Activated CD4-positive, alpha-beta T cell treated with anti-CD3 and anti-CD28 coated beads, Interleukin-2, amount 50 U/mL, for 4 hours (primary cell): ENCODE results near the gene FBXO46.

Experiments
- DNase-seq, 2 experiments: peaks; one replicate each; pipeline ENCODE4 v3.0.0-alpha.2; 2020

The FBXO46 gene

DNA sequence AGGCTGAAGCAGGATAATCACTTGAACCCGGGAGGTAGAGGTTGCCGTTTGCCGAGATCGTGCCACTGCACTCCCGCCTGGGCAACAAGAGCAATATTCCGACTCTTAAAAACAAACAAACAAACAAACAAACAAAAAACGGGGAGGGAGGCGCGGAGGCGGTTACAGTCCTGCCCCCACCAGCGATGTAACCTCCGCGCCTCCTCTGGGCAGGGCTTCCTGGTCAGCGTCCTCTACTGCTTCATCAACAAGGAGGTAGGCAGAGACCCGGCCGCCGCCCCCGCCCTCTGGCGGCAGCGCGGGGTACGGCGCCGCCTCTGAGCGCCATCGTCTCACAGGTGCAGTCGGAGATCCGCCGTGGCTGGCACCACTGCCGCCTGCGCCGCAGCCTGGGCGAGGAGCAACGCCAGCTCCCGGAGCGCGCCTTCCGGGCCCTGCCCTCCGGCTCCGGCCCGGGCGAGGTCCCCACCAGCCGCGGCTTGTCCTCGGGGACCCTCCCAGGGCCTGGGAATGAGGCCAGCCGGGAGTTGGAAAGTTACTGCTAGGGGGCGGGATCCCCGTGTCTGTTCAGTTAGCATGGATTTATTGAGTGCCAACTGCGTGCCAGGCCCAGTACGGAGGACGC lies 49.2 kb downstream of the FBXO46 start:
- DNase-seq: peak; percentile 76 to 79

GRCh38 chr19:45677351-45678230 lies 53.1 kb downstream of the FBXO46 start:
- peak; percentile 86 for DNase-seq

DNA sequence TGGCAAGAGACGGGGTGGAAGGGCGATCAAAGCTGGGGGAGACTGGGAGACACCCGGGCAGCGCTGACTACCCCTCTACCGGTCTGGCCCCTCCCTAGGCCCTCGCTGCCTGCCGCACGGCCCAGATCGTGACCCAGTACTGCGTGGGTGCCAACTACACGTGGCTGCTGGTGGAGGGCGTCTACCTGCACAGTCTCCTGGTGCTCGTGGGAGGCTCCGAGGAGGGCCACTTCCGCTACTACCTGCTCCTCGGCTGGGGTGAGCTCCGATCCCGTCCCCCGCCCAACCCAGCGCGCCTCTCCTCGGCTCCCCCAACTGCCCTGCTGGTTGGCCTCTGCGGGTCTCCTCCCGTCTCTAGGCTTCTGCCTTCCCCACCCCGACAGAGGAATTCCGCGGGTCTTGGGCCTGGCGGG lies 53.8 kb downstream of the FBXO46 start:
- peak; percentile 71 to 76 for DNase-seq

DNA sequence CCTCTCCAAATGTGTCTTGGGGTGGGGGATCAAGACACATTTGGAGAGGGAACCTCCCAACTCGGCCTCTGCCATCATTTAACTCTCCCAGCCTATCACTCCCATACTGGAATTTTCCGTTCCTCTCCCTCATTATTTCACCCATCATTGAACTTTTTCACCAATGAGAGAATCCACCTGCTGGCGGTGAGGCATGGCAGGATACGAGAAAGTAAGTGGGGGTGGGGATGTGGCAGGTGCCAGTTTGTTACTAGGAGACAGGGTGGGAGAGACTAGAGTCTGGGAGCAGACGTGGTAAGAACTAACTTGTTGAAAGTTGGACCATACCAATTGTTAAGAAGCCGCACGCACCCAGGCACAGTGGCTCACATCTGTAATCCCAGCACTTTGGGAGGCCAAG lies 55.8 kb downstream of the FBXO46 start:
- DNase-seq: no peak

DNA sequence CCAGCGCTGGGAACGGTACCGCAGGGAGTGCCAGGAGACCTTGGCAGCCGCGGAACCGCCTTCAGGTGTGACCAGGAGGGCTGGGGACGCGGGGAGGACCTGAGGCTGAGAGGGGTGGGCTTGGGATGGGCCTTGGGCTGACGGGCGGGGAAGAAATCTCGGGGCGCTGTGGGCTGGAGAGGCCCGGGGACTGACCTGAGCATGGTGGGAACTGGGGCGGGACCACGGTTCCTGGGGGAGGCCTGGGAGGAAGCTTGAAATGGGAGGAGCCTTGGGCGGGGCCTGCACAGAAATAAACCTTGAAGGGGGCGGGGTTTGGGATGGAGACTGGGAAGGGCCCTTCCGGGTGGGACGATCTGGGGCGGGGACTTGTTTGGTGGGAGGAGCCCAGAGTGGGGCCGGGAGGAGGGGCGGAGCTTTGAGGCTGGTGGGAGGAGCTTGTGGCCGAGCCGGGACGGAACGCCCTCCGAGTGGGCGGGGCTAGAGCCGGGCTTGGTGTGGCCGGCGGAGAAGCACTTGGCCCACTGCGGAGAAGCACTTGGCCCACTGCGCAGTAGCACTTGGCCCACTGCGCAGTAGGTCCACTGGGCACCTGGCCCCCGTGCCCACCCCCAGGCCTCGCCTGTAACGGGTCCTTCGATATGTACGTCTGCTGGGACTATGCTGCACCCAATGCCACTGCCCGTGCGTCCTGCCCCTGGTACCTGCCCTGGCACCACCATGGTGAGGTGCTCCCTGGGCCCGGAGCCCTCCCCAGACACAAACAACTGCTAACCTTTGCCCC lies 59.8 kb downstream of the FBXO46 start:
- DNase-seq: peak in 1 of 2 experiments; percentile 17

- DNase-seq: peak; percentile 40 to 46
Observed at GRCh38 chr19:45668342-45668871, 62.3 kb downstream of the FBXO46 start.

DNA sequence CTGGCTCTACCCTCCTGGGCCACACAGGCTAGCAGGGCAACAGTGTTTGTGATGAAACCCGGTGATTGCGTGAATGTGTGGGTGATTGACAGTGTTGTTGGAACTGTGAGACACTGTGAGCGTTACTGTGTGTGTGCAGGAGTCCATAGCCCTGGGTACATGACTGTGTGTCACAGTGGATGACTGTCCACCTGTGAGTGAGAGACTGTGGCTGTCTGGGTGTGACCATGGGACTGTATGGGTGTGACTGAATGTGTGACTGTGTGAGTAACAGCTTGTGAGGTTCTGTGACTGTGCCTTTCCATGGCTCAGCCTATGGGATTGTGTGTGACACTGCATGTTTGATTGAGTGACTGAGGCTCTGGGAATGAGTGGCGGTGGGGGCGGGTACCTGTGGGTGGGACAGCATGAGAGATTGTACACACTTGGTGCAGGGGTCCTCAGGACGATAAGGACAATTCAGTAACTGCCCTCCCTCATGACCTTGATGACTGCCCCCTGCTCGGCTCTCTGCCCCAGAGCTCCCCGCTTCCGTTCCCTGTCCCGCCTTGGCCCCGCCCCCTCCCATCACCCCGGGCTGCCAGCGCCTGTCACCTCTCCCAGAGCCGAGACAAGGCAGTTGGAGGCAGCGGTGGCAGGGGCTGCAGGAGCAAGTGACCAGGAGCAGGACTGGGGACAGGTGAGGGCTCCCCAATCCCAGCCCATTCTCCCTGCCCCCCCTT lies 62.9 kb downstream of the FBXO46 start, which contains the start of gene GIPR:
GIPR (plus strand) TSS at position 602 of the 722 bp plus-strand sequence. CDS start 1,300 bp downstream, outside the sequence.
- DNase-seq: peak; percentile 35 to 38

DNA sequence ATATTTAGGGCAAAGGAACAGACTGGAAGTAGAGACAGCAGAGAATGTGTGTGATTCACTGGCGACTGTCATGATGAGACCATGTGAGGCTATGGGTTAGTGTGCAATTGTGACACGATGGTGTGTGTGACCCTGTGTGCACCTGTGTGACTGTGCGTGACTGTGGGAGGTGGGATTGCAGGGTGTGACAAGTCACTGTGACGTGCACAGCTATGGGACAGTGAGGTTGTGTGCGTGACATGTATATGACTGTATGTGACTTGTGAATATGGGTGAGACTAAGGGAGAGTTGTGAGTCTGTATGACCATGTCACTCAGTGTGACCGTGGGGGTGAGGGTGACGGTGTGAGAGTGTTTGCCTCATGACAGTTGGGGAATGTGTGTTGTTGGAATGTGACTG lies 66.1 kb downstream of the FBXO46 start:
- DNase-seq: no peak

GRCh38 chr19:45663800-45664199 lies 66.9 kb downstream of the FBXO46 start:
- no peak for DNase-seq

DNA sequence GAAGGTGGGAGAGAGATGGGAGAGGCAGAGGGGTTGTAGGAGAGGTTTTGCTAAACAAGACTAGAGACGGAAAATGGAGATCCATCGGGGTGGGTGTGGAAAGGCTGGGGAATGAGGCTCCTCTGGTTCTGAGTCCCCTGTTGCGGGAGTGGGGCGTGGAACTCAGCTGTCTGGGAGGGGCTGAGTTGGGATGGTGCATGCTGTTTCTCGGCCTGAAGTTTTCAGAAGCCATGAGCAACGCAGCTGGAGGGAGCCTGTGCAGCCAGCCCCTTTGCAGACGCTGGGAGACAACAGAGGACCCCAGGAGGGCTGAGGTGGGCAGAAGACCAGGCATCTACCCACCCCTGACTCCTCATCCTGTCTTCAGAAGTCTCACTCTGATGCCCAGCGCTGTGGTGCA lies 70.1 kb downstream of the FBXO46 start:
- no peak for DNase-seq
